Natural killer cell (primary cell): Measurements from ENCODE around the gene PODXL. TPM values are rescaled to one million over a fixed set of nuclear protein-coding genes. Genes with fewer than 3 reads are reported as not detected.

Source experiments
- ATAC-seq, 3 donors: fragments of 150-1000 bp in 2 of 3; fragments of 200-7000 bp in 1 of 3; cut with Tn5 transposase; 1 replicate in 1 of 3; 2 replicates in 2 of 3; pipeline ENCODE4 v1.10.0; 2021; ENCODE audit warnings: mild to moderate bottlenecking in 2 of 3, moderate library complexity in 2 of 3
- DNase-seq, 2 donors: peaks; one replicate each; pipeline versions ENCODE4 v3.0.0 to v3.0.0-alpha.2; 2013 to 2021; ENCODE audit warnings: mixed read lengths in 1 of 2
- H3K27ac ChIP-seq: one replicate; pipeline ENCODE4 v1.5.1; 2013; ENCODE audit warnings: mild to moderate bottlenecking, low read length
- H3K27me3 ChIP-seq: one replicate; pipeline ENCODE4 v1.6.1; 2013; ENCODE audit warnings: low read length; ENCODE audit not compliant: control insufficient read depth, insufficient read depth
- H3K36me3 ChIP-seq: one replicate; pipeline ENCODE4 v1.6.1; 2013; ENCODE audit warnings: low read length; ENCODE audit not compliant: control insufficient read depth, insufficient read depth
- H3K4me1 ChIP-seq: one replicate; pipeline ENCODE4 v1.6.1; 2013; ENCODE audit warnings: low read length; ENCODE audit not compliant: control insufficient read depth, insufficient read depth
- H3K4me3 ChIP-seq: one replicate; pipeline ENCODE4 v1.5.1; 2013; ENCODE audit warnings: low read length
- H3K9me3 ChIP-seq: one replicate; pipeline ENCODE4 v1.6.1; 2013; ENCODE audit warnings: low read length; ENCODE audit not compliant: control insufficient read depth, insufficient read depth
- H3K27ac Mint-ChIP-seq, 2 donors: one replicate each; pipeline ENCODE4 v1.8.0; 2022; ENCODE audit warnings: mild to moderate bottlenecking in 2 of 2, mixed read lengths in 2 of 2, moderate library complexity in 1 of 2
- H3K27me3 Mint-ChIP-seq, 2 donors: one replicate each; pipeline ENCODE4 v1.8.0; 2022; ENCODE audit warnings: low read depth in 2 of 2, mixed read lengths in 2 of 2
- H3K36me3 Mint-ChIP-seq: one replicate; pipeline ENCODE4 v1.8.0; 2022; ENCODE audit warnings: mixed read lengths
- H3K4me1 Mint-ChIP-seq, 2 donors: one replicate each; pipeline ENCODE4 v1.8.0; 2022; ENCODE audit warnings: mixed read lengths in 2 of 2
- H3K4me3 Mint-ChIP-seq: one replicate; pipeline ENCODE4 v1.8.0; 2022; ENCODE audit warnings: mild to moderate bottlenecking, moderate library complexity, mixed read lengths
- H3K9me3 Mint-ChIP-seq, 2 donors: one replicate each; pipeline ENCODE4 v1.8.0; 2022; ENCODE audit warnings: mixed read lengths in 2 of 2
- CTCF ChIP-seq: fragments of 200-600 bp; IDR thresholded peaks from one replicate; pipeline ENCODE4 v1.8.0; 2022; ENCODE audit warnings: antibody characterized with exemption
- WGBS: methylation state at CpG from one replicate; pipeline ENCODE4 v1.1.7; 2013; ENCODE audit warnings: missing lambda C conversion rate; ENCODE audit not compliant: insufficient coverage; 5-methylcytosine and 5-hydroxymethylcytosine counted together
- intact Hi-C: fragments of 100-400 bp; cut with micrococcal nuclease; formaldehyde crosslinking; loops from one replicate; pipeline ENCODE4 v1.14.2; 2022
- total RNA-seq, 4 donors: library from RNA; stranded (reverse); fragments of 120-200 nt in 1 of 4; gene quantifications; one replicate each; pipeline versions ENCODE4 v1.2.3 to v1.2.4, GENCODE V29; 2013 to 2022

PODXL gene
- total RNA-seq, 3 donors from 2014 or later (not counting 1 experiment from before 2014, with no cell fraction given) = 0.35 to 1.4 (median 0.88) TPM

GRCh38 chr7:131603932-131604331, 47.5 kb upstream of the PODXL start:
- Histone ChIP-seq H3K36me3 (no peaks in the 10 kb centered on the region), H3K9me3 (no peaks in the 10 kb centered on the region), H3K4me1 (peaks cover 26% of the 10 kb centered on the region), H3K27ac (no peak overlapping the region), H3K4me3 (no peak overlapping the region), H3K27me3 (peaks cover 28% of the 10 kb centered on the region)
- no peak for TF ChIP-seq CTCF
- H3K9me3 Mint-ChIP-seq = no peaks in the 10 kb centered on the region
- ATAC-seq (no peak), DNase-seq (no peak)
- H3K27ac Mint-ChIP-seq = no peak overlapping the region
- no peaks in the 10 kb centered on the region for H3K36me3 Mint-ChIP-seq
- H3K27me3 Mint-ChIP-seq = peaks cover 37 to 45% of the 10 kb centered on the region in 2 donors
- H3K4me3 Mint-ChIP-seq = no peak overlapping the region
- WGBS = 88% methylated on average over 2 of the region's 2 CpGs
- intact Hi-C loops = no loop called here
- peaks cover 19 to 29% of the 10 kb centered on the region in 2 donors for H3K4me1 Mint-ChIP-seq

- DNase-seq = no peak
- Histone ChIP-seq H3K36me3 (no peaks in the 10 kb centered on the region), H3K9me3 (no peaks in the 10 kb centered on the region), H3K27ac (no peak overlapping the region), H3K27me3 (peaks cover 28% of the 10 kb centered on the region), H3K4me1 (peaks cover 26% of the 10 kb centered on the region), H3K4me3 (no peak overlapping the region)
- Mint-ChIP-seq H3K4me1 (peaks cover 19 to 27% of the 10 kb centered on the region in 2 donors), H3K4me3 (no peak overlapping the region), H3K27me3 (peaks cover 34 to 45% of the 10 kb centered on the region in 2 donors), H3K36me3 (no peaks in the 10 kb centered on the region), H3K9me3 (no peaks in the 10 kb centered on the region), H3K27ac (no peak overlapping the region)
- no peak for TF ChIP-seq CTCF
- ATAC-seq = no peak
- intact Hi-C loops = no loop called here
- 80% methylated on average over 5 of the region's 5 CpGs for WGBS
Measured at GRCh38 chr7:131602994-131603372, 46.6 kb upstream of the PODXL start.

GRCh38 chr7:131602304-131602993, 46.0 kb upstream of the PODXL start:
- no peaks in the 10 kb centered on the region for H3K9me3 Mint-ChIP-seq

More at GRCh38 chr7:131602304-131602993, 46.0 kb upstream of the PODXL start:
- no peaks in the 10 kb centered on the region for H3K9me3 ChIP-seq
- H3K27ac ChIP-seq = no peak overlapping the region
- no peak overlapping the region for H3K4me3 ChIP-seq
- H3K36me3 ChIP-seq = no peaks in the 10 kb centered on the region
- WGBS = 93% methylated on average over 12 of the region's 12 CpGs
- ATAC-seq (no peak), DNase-seq (no peak)
- Mint-ChIP-seq H3K4me1 (peaks cover 19 to 21% of the 10 kb centered on the region in 2 donors), H3K4me3 (no peak overlapping the region), H3K27me3 (peaks cover 33 to 45% of the 10 kb centered on the region in 2 donors), H3K27ac (no peak overlapping the region), H3K36me3 (no peaks in the 10 kb centered on the region)
- H3K4me1 ChIP-seq = peaks cover 25% of the 10 kb centered on the region
- peaks cover 28% of the 10 kb centered on the region for H3K27me3 ChIP-seq
- no peak for TF ChIP-seq CTCF
- intact Hi-C loops = no loop called here
